Stomach (tissue), 4 donors: ENCODE results near the gene PIK3R4.

Experiments used
- CTCF ChIP-seq, 7 experiments: fragments of 450-650 bp in 4 of 7; fragments of 200-600 bp in 3 of 7; sonication (generic) in 3 of 7; IDR thresholded peaks; one replicate each; pipeline ENCODE4 v1.5.1; 2016 to 2019; ENCODE audit warnings: antibody characterized with exemption in 7 of 7, control low read depth in 2 of 7, mild to moderate bottlenecking in 1 of 7
- EP300 ChIP-seq: sonication (generic); formaldehyde crosslinking; IDR thresholded peaks from one replicate; pipeline ENCODE4 v1.6.1; 2017; ENCODE audit warnings: antibody characterized with exemption
- POLR2A ChIP-seq, 4 donors: fragments of 450-650 bp; IDR thresholded peaks; one replicate each; pipeline ENCODE4 v1.6.1; 2016; ENCODE audit warnings: antibody characterized with exemption in 4 of 4, control low read depth in 2 of 4, mild to moderate bottlenecking in 1 of 4, moderate library complexity in 1 of 4
- POLR2AphosphoS5 ChIP-seq, 3 donors: sonication (generic); formaldehyde crosslinking; IDR thresholded peaks; one replicate each; pipeline ENCODE4 v1.6.1; 2016; ENCODE audit warnings: antibody characterized with exemption in 3 of 3

- no peak for TF ChIP-seq CTCF (IDR thresholded peaks at IDR 0.05)
- no peak for TF ChIP-seq EP300
- TF ChIP-seq POLR2A (IDR thresholded peaks at IDR 0.05), result no peak
- TF ChIP-seq POLR2AphosphoS5 (IDR thresholded peaks at IDR 0.05), result no peak
Observed at GRCh38 chr3:130661140-130661891, 85.3 kb downstream of the PIK3R4 start.
